ENCODE results near the gene RASGRF2. TPM values are rescaled to one million over a fixed set of nuclear protein-coding genes. Genes with fewer than 3 reads are reported as not detected.

Gene RASGRF2
- total RNA-seq, 1 donor from 2014 or later = 1.4 TPM

DNA sequence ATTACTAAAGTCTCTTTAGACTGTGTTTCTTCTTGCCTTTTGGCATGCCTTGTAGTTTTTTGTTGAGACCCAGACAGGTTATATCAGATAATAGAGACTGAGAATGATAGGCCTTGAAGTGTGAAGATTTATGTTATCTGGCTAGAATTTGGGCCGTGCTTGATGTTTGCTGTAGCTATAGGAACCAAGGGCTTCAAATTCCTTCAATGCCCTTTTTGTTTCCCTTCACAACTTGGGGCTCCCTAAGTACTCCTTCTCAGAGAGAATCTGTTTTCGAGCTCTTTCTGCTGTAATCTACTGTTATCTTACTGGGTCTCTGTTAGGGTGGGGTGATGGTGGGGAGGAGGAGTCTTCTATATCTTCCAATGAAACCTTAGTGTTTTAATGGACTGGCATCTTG lies 177.7 kb downstream of the RASGRF2 start:
- H3K4me1 Mint-ChIP-seq (ENCODE audit: low read depth, unreplicated experiment) = peaks cover 3% of the 10 kb centered on the region
- H3K27me3 Mint-ChIP-seq (ENCODE audit: unreplicated experiment) = no peaks in the 10 kb centered on the region
- no peak overlapping the region for H3K27ac Mint-ChIP-seq (ENCODE audit: unreplicated experiment)
- H3K4me3 Mint-ChIP-seq (ENCODE audit: unreplicated experiment) = no peak overlapping the region
- TF ChIP-seq, protein P1, sequence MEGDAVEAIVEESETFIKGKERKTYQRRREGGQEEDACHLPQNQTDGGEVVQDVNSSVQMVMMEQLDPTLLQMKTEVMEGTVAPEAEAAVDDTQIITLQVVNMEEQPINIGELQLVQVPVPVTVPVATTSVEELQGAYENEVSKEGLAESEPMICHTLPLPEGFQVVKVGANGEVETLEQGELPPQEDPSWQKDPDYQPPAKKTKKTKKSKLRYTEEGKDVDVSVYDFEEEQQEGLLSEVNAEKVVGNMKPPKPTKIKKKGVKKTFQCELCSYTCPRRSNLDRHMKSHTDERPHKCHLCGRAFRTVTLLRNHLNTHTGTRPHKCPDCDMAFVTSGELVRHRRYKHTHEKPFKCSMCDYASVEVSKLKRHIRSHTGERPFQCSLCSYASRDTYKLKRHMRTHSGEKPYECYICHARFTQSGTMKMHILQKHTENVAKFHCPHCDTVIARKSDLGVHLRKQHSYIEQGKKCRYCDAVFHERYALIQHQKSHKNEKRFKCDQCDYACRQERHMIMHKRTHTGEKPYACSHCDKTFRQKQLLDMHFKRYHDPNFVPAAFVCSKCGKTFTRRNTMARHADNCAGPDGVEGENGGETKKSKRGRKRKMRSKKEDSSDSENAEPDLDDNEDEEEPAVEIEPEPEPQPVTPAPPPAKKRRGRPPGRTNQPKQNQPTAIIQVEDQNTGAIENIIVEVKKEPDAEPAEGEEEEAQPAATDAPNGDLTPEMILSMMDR (IDR thresholded peaks at IDR 0.05; ENCODE audit: partially characterized antibody, unreplicated experiment) = no peak
- H3K9me3 Mint-ChIP-seq (ENCODE audit: unreplicated experiment) = no peaks in the 10 kb centered on the region
- H3K36me3 Mint-ChIP-seq (ENCODE audit: unreplicated experiment) = peaks cover 8% of the 10 kb centered on the region
- DNase-seq = no peak

DNA sequence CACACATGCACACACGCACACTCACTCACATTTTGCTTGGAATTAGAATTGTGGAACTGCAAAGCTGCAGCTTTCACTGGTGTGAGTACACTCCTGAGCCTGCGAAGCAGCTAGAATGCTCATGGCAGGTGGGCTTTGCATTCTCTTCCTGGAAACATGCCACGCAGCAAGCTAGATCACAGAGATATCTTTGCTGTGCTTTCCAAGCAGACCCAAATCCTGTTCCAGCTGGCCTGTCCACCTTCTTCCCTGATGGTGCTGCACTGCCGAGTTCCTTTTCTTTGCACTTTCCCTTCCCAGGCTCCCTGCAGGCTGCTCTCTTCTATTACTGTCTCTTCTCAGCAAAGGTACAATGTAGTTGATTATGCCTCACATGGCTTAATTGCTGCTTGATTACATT lies 180.3 kb downstream of the RASGRF2 start:
- Mint-ChIP-seq H3K4me1 (ENCODE audit: low read depth, unreplicated experiment) (peaks cover 3% of the 10 kb centered on the region), H3K4me3 (ENCODE audit: unreplicated experiment) (no peak overlapping the region), H3K9me3 (ENCODE audit: unreplicated experiment) (no peaks in the 10 kb centered on the region), H3K27ac (ENCODE audit: unreplicated experiment) (no peak overlapping the region), H3K36me3 (ENCODE audit: unreplicated experiment) (peaks cover 8% of the 10 kb centered on the region), H3K27me3 (ENCODE audit: unreplicated experiment) (no peaks in the 10 kb centered on the region)
- TF ChIP-seq, protein P1 (IDR thresholded peaks at IDR 0.05; ENCODE audit: partially characterized antibody, unreplicated experiment) = no peak
- no peak for DNase-seq

DNA sequence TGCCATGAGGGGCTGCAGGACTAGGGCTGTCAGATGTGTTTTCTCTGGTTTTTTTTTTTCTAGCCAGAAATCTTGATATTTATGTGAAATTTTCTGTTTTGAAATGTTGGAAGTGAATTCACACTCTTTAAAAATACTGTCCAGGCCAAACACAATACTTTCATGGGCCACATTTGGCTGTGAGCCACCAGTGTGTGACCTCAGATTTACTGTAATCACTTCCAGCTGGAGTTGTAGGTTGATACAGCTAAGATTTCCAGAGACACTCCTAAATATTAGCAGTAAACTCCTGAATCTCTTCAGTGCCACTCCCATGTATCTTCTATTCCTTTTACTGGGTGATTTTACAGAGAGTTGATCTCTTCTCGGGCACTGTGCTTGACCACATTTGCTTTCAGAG lies 180.8 kb downstream of the RASGRF2 start:
- no peaks in the 10 kb centered on the region for H3K9me3 Mint-ChIP-seq (ENCODE audit: unreplicated experiment)
- peaks cover 8% of the 10 kb centered on the region for H3K36me3 Mint-ChIP-seq (ENCODE audit: unreplicated experiment)
- TF ChIP-seq, protein P1 (IDR thresholded peaks at IDR 0.05; ENCODE audit: partially characterized antibody, unreplicated experiment) = no peak
- no peak overlapping the region for H3K27ac Mint-ChIP-seq (ENCODE audit: unreplicated experiment)
- peaks cover 3% of the 10 kb centered on the region for H3K4me1 Mint-ChIP-seq (ENCODE audit: low read depth, unreplicated experiment)
- DNase-seq = no peak
- H3K27me3 Mint-ChIP-seq (ENCODE audit: unreplicated experiment) = no peaks in the 10 kb centered on the region
- H3K4me3 Mint-ChIP-seq (ENCODE audit: unreplicated experiment) = no peak overlapping the region

DNA sequence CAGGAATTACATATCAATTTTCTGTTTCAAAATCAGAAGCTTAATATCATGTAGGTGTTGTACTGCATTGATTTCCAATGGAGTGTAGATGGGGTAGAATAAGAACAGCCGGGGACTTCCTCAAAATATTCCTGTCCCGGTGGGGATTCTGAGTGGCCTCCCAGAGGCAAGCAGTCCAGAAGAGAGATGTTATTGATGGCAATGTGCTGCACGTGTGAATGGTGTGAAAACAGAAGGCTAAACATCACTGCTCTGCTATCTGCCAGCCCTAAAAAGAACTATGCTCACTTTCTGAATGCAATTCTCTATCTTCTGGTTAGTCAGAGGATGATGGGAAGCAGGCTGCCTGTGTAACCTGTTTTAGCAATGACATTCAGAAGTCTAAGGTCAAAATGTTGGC lies 181.9 kb downstream of the RASGRF2 start:
- Mint-ChIP-seq H3K36me3 (ENCODE audit: unreplicated experiment) (no peaks in the 10 kb centered on the region), H3K4me1 (ENCODE audit: low read depth, unreplicated experiment) (peaks cover 3% of the 10 kb centered on the region), H3K27me3 (ENCODE audit: unreplicated experiment) (peaks cover under 1% of the 10 kb centered on the region), H3K27ac (ENCODE audit: unreplicated experiment) (no peak overlapping the region), H3K9me3 (ENCODE audit: unreplicated experiment) (no peaks in the 10 kb centered on the region), H3K4me3 (ENCODE audit: unreplicated experiment) (no peak overlapping the region)
- no peak for DNase-seq
- TF ChIP-seq, protein P1 (IDR thresholded peaks at IDR 0.05; ENCODE audit: partially characterized antibody, unreplicated experiment) = no peak

DNA sequence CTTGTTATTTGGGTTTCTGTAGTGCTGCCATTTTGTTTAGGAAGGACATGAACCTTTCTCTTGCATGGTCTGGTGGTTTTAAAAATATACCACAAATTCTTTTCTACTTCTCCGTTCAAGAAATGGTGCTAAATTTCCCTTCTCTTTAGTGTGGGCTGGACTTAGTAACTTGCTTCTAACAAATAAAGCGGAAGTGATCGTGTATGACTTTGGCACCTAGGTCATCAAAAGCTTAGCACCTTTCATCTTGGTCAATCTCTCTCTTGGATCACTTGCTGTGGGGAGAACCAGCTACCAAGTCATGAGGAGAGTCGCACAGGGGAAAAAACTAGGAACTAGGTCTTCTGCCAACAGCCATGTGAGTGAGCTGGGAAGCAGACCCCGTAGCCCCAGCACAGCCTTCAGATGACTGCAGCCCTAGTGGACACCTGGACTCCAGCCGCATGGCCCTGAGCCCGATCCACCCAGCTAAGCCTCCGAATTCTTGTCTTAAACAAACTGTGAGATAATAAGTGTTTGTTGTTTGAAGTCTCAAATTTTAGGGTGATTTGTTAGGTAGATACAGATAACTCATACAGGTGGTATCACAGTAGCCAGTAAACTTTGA lies 185.3 kb downstream of the RASGRF2 start:
- DNase-seq = no peak
- H3K27me3 Mint-ChIP-seq (ENCODE audit: unreplicated experiment) = peaks cover 2% of the 10 kb centered on the region
- peaks cover 5% of the 10 kb centered on the region for H3K4me1 Mint-ChIP-seq (ENCODE audit: low read depth, unreplicated experiment)
- no peaks in the 10 kb centered on the region for H3K36me3 Mint-ChIP-seq (ENCODE audit: unreplicated experiment)
- no peak overlapping the region for H3K4me3 Mint-ChIP-seq (ENCODE audit: unreplicated experiment)
- H3K9me3 Mint-ChIP-seq (ENCODE audit: unreplicated experiment) = no peaks in the 10 kb centered on the region
- H3K27ac Mint-ChIP-seq (ENCODE audit: unreplicated experiment) = no peak overlapping the region
- TF ChIP-seq, protein P1 (IDR thresholded peaks at IDR 0.05; ENCODE audit: partially characterized antibody, unreplicated experiment) = no peak

Data from glutamatergic neuron (in vitro differentiated cells).